GM19328 (cell line): Measurements from ENCODE around the gene TMEM266.

ENCODE experiments used
- ATAC-seq: cut with Tn5 transposase; IDR thresholded peaks from one replicate; pipeline ENCODE4 v1.9.1; 2021; ENCODE audit warnings: mild to moderate bottlenecking, moderate library complexity; ENCODE audit not compliant: unreplicated experiment

Gene TMEM266

DNA sequence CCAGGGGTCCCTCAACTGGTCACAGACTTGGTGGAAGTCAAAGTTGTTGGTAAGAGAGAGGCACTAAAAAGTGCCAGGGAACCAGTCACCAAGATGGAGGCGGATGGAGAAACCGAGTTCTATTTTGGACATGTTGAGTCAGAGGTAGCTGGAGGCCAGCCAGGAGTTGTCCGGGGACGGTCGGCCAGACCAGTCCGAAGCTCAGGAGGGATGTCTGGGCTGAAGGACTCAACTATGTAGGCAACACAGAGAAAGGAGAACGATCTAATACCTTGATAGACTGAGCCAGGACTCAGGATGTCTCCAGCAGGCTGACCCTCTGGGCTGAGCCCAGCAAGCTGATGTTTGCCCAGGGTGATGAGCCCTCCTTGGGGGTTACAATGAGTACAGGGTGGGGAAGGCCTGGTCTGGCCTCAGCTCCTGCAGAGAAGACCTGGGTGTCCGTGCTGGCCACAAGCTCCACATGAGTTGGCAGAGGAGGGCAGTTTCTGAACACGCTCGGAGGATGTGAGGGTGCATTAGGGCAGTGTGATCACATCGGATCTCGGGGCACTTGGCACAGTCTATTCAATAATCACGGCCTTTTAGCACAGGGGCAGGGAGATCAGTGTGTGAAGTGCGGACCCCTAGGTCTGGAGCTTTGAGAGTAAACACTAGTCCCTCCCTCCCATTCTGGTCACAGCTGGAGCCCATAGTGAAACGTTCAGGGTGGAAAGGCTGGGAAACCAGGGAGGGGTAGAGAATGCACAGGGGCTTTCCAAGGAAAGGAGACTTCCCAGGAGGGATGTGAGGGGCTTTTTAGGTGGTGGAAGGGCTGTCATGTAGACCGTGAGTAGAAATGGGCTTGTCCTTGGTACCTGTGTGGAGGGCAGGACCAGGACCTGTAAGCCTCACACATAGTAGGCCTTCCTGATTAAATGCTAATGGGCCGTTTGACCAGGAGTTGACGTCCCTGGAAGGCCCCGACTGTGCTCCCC is 139.6 kb downstream of the TMEM266 start:
- no peak for ATAC-seq

DNA sequence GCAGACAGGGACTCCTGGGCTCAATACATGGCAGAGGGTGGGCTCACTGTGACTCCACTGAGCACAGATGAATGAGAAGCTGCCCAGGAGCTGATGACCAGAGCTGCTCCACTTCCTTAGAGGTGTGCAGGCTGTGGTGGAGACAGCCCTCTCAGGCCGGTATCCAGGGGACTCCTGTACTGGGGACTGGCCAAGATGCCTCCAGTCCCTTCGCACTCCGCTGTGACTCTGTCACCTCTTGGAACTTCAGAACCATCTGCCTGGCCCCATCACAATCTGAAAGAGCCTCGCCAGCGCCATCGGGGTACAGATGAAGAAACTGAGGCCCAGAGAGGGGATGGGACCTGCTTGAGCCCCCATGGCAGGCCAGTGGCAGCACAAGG is 140.3 kb downstream of the TMEM266 start:
- no peak for ATAC-seq

DNA sequence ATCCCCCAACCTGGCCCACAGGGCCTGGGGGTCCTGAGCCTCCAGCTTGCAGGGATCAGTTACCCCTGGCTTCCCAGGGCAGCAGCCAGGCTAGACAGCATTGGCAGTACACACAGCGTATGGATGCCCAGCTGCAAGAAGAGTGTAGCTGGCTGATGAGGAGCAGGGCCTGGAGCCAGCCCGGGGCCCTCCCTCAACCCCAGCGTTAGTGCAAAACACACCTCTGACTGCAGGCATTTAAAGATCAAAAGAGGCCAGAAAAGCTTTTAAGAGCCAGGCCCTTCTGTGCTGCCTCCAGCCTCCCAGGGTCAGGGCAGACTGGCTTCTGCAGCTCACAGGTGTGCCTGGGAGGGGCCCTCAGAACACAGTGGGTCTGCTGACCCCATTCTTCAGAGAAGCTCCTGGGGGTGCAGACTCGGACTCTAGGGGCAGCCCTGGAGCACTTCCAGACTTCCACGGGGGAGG is 140.9 kb downstream of the TMEM266 start:
- no peak for ATAC-seq

GRCh38 chr15:76201536-76202255 is 141.9 kb downstream of the TMEM266 start:
- ATAC-seq = no peak

DNA sequence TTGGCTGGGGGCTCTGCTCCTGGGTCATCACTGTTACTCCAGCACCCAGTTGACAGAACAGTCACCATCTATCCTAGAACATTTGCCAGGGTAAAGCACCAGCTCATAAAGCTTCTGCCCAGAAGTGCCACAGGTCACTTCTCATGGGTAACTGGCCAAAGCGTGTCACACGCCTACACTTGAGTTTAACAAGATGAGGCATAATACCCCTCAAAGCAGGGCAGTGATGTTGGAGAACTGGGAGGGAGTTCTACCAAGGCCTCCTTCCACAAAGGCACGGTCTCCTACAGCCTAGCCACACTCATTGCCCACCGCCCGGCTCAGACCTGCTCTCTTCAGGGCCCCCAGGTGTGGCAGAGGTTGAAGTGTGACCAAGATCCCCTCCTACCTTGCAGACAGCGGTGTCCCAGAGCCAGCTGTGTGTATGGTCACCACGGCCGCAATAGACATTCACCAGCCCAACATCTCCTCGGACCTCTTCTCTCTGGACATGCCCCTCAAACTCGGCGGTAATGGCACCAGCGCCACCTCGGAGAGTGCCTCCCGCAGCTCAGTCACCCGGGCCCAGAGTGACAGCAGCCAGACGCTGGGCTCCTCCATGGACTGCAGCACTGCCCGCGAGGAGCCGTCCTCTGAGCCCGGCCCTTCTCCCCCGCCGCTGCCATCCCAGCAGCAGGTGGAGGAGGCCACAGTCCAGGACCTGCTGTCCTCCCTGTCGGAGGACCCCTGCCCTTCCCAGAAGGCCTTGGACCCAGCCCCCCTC is 143.7 kb downstream of the TMEM266 start:
- no peak for ATAC-seq

GRCh38 chr15:76204109-76204845 is 144.5 kb downstream of the TMEM266 start:
- no peak for ATAC-seq

DNA sequence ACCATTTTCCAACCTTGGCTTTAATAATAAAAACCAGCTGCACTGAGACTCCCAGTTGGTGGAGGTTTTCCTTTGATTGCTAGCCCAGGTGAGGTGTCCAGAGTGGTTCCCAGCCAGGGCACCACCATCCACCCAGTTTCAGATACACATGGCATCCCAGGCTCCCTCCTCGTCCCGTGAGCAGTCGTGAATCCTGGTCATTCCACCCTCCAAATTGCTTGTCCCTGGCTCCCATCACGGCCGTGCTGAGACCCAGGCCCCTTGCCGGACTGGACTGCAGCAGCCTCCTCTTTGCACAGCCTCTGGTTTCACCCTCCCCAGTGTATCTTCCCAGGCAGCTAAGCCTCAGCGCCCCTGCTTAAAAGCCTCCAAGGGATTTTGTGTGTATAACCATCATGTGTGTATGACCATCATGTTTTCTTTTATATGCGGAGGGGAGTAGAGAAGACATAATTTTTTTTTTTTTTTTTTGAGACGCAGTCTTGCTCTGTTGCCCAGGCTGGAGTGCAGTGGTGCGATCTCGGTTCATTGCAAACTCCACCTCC is 145.2 kb downstream of the TMEM266 start:
- ATAC-seq = no peak

GRCh38 chr15:76206325-76206976 is 146.7 kb downstream of the TMEM266 start:
- no peak for ATAC-seq

GRCh38 chr15:76208084-76208785 is 148.4 kb downstream of the TMEM266 start:
- ATAC-seq = no peak

DNA sequence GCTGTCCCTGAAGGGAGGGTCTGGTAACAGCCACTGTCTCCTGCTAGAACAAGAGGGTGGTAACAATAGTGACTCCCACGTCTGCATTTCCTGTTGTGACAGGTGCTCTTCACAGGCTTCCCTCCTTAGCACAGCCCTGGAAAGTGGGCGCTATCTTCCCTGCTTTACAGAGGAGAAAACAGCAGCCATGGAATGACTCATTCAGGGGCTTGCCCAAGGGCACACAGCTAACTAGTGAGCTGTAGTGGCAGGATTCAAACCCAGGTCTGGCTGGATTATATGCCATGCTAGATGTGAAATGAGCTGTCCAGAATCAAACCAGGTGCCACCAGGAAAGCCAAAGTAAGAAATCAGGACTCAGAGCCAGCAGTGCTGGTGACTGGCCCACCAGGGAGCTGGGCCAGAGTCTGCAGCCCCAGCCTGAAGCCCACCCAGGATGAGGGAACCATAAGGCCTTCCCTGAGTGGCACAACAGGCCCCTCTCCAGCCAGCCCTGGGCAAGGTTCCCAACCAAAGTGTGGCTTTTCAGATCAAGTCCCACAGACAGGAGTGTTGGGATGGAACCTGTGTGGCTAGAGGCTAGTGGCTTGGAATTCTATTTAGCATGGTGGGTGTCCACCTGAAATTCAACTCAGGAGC is 149.1 kb downstream of the TMEM266 start:
- ATAC-seq = no peak

- no peak for ATAC-seq
These were observed 149.7 kb downstream of the TMEM266 start for GRCh38 chr15:76209523-76209922.

- no peak for ATAC-seq
These were observed 150.2 kb downstream of the TMEM266 start for GRCh38 chr15:76209942-76210341.

DNA sequence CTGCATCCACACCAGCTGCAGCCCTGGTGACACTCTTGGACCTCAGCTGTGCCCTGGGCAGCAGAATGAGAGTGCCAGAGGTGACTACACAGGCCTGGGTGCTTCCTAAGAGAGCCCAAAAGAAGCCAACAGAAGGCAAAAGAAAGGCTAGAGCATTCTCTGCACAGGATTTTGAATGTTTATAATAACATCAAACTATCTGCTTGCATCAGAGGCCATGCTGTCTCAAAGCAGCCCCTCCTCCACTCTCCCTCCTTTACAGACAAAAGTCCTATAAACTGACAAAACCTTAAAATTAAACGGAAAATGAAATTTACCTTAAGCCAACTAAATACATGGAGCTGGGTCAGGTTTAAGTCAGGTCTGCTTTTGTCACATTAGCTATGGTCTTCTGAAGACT is 155.8 kb downstream of the TMEM266 start:
- no peak for ATAC-seq

DNA sequence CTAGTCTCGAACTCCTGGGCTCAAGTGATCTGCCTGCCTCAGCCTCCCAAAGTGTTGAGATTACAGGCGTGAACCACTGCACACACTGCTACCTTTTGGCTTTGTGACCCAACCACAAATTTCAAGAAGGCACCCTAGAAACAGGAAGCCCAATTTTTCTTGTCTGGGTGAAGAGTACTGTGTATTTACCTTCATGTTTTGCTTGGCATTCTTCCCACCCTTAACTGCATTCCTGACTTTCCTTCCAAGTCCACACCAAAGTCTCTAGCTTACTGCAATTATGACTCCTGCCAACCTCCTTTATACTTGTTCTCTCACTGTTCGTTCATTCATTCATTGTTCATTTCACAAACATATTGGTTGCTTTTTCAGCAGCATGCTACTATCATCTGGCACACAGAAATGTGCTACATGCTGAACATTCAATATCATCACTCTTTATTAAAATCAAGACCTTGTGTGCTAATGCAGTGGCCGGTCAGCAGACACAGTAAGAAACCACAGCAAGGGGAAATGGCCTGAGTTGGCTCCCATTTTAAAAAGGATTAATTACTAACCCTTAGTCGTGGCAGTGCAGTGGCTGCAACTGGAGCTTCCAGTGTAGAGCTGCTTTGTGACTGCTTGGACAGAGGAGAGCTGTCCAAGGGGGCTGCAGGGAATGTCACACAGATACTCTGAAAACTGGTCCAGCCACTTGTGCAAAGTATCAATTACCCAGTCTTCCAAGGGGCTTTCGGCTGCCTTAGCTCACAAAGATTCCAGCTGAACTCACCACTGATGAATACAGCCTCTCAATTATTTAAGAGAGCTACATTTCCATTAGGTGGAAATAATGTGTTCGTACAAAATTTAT is 157.5 kb downstream of the TMEM266 start:
- no peak for ATAC-seq

DNA sequence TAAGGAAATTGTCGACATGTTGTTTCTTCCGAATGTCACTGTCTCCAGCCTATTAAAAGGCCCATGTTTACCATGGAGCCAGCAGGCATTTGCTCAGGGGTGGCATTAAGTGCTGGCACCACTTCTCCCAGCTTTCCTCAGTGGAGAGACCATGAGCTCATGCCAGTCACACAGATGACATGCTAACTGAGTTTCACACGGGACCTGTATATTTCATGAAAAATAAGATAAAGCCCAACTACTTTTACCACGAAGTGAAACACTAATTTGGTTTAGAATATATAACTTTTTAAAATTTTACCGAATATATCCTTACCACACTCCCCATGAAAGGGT is 158.1 kb downstream of the TMEM266 start:
- ATAC-seq = no peak

GRCh38 chr15:76221085-76221767 is 161.4 kb downstream of the TMEM266 start:
- no peak for ATAC-seq

DNA sequence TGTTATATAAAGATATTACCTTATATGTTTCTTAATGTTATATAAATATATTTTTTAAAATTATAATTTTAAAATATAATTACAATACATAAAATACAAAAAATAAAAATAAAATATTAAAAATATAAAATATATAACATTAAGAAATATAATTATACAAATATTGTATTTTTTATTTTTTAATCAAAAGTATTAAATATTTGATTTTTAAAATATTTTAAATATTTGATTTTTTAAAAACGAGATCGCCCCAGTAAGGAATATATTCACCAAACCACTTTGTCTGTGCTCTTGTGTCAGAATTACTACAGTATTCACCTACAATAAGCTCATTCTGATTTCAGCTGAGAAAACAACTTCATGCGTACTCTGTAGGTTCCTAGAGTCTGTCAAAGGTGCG is 162.4 kb downstream of the TMEM266 start:
- ATAC-seq = no peak
